Activated CD4-positive, alpha-beta T cell treated with anti-CD3 and anti-CD28 coated beads for 36 hours (primary cell): ENCODE results near the gene HIVEP3. TPM values are rescaled to one million over a fixed set of nuclear protein-coding genes. Genes with fewer than 3 reads are reported as not detected.

Experiments used
- ATAC-seq: fragments of 200-7000 bp; cut with Tn5 transposase; one replicate; pipeline ENCODE4 v1.10.0; 2021; ENCODE audit warnings: mild to moderate bottlenecking, moderate library complexity
- CTCF ChIA-PET: fragments of 350-600 bp; sonication (Branson Sonifier 250); formaldehyde crosslinking; loops from one replicate; lab custom pipeline; 2021; ENCODE audit warnings: antibody characterized with exemption; lab: Charles Lee
- POLR2A ChIA-PET: fragments of 350-600 bp; sonication (Branson Sonifier 250); formaldehyde crosslinking; loops from one replicate; lab custom pipeline; 2021; ENCODE audit warnings: antibody characterized with exemption, inconsistent platforms; lab: Charles Lee
- DNase-seq: peaks from one replicate; pipeline ENCODE4 v3.0.0-alpha.2; 2020
- H3K27ac Mint-ChIP-seq: one replicate; pipeline ENCODE4 v1.8.0; 2021; ENCODE audit warnings: mixed read lengths
- H3K27me3 Mint-ChIP-seq: one replicate; pipeline ENCODE4 v1.8.0; 2021; ENCODE audit warnings: mixed read lengths
- H3K36me3 Mint-ChIP-seq: one replicate; pipeline ENCODE4 v1.8.0; 2021; ENCODE audit warnings: low read depth, mixed read lengths
- H3K4me1 Mint-ChIP-seq: one replicate; pipeline ENCODE4 v1.8.0; 2021; ENCODE audit warnings: mixed read lengths
- H3K4me3 Mint-ChIP-seq: one replicate; pipeline ENCODE4 v1.8.0; 2021; ENCODE audit warnings: mild to moderate bottlenecking, moderate library complexity, mixed read lengths
- H3K9me3 Mint-ChIP-seq: one replicate; pipeline ENCODE4 v1.8.0; 2021; ENCODE audit warnings: low read depth, mixed read lengths
- intact Hi-C, 2 experiments: fragments of 100-400 bp; cut with DNase I in 1 of 2; cut with micrococcal nuclease in 1 of 2; formaldehyde crosslinking; loops; one replicate each; pipeline versions ENCODE4 v1.14.2 to v1.15.1; 2022 to 2024; cut with DNase I, micrococcal nuclease
- total RNA-seq, 2 experiments: library from RNA; stranded (reverse); gene quantifications; one replicate each; pipeline ENCODE4 v1.2.3, GENCODE V29; 2021

The HIVEP3 gene
- total RNA-seq, 2 experiments from 2014 or later = 29.4 to 39.6 TPM

DNA sequence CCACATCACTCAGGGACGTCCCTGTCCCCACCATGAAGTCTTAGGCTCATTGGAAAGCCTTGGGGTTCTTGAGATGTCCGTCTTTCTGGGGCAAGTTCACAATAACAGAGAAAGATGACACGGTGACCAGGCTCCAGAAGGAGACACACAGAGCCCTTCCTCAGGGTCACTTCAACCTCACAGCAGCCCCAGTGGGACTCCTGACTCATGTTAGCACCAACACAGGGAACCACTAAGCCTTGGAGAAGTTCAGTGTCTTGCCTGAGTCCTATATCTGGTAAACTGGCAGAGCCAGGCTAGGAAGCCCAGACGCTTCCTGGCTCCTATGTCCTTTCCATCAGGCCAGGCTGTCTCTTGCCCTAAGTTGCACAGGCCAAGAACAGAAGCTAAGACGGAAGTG is 199.1 kb downstream of the HIVEP3 start:
- Mint-ChIP-seq H3K27ac (no peak overlapping the region), H3K36me3 (no peaks in the 10 kb centered on the region), H3K27me3 (no peaks in the 10 kb centered on the region), H3K4me1 (peaks cover 35% of the 10 kb centered on the region), H3K9me3 (no peaks in the 10 kb centered on the region), H3K4me3 (no peak overlapping the region)
- ATAC-seq (no peak), DNase-seq (no peak)
- ChIA-PET CTCF (interaction anchor here (0.6 to 1.3 kb wide), 2 partner anchors 46 to 96 kb away, joined by 3 to 4 read pairs; no protein-coding TSS in a partner anchor), POLR2A (no interaction called here)
- intact Hi-C loops = no loop called here

DNA sequence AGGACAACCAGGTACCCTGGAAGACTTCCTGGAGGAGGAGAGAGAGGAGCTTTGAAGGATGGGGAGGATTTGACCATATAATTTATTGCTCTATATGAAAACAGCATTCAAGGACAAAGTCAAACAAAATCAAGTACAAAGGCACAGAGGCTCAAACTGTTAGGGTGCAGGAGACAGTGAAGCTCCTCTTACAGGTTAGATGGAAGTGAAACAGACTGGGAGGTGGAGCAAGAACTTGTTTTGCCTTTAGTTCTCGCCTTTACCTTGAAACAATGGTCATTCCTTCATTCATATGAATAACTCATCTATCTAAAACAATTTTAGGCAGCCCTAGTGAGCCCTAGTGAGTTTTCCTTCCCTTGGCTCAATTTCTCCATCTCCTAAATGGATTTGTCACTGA is 199.6 kb downstream of the HIVEP3 start:
- no peak for DNase-seq
- intact Hi-C loops = no loop called here
- no peak for ATAC-seq

DNA sequence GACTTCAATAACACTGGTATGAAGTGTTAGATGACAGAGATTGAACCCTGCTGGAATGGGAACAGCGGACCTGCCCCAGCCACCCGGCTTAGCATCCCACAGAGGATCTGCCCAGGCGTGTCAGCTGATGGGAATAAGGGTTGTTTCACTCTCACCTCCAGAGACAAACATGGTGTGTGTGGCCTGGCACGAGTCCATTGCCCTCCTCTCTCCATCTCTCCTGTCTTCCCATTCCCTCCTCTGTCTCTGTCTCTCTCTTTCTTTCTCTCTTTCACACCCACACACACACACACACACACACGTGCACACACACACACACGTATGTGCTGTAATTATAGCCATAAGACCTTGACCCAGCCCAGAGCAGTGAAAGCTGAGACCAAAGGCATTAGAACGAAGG is 200.2 kb downstream of the HIVEP3 start:
- Mint-ChIP-seq H3K36me3 (no peaks in the 10 kb centered on the region), H3K27me3 (no peaks in the 10 kb centered on the region), H3K9me3 (no peaks in the 10 kb centered on the region), H3K4me1 (peaks cover 35% of the 10 kb centered on the region), H3K27ac (peak overlapping the region; percentile 20), H3K4me3 (no peak overlapping the region)
- DNase-seq = no peak
- intact Hi-C loops = no loop called here
- POLR2A ChIA-PET = no interaction called here
- no peak for ATAC-seq
- CTCF ChIA-PET = interaction anchor here (0.7 to 1.0 kb wide), 2 partner anchors 9 to 59 kb away, joined by 3 read pairs; no protein-coding TSS in a partner anchor

More for the DNA sequence above, 199.6 kb downstream of the HIVEP3 start:
- no peaks in the 10 kb centered on the region for H3K9me3 Mint-ChIP-seq
- H3K27ac Mint-ChIP-seq = no peak overlapping the region
- no peaks in the 10 kb centered on the region for H3K36me3 Mint-ChIP-seq
- CTCF ChIA-PET = interaction anchor here (0.6 to 1.0 kb wide), 3 partner anchors 9 to 95 kb away, joined by 3 read pairs; no protein-coding TSS in a partner anchor
- no peak overlapping the region for H3K4me3 Mint-ChIP-seq
- peaks cover 35% of the 10 kb centered on the region for H3K4me1 Mint-ChIP-seq
- POLR2A ChIA-PET = no interaction called here
- no peaks in the 10 kb centered on the region for H3K27me3 Mint-ChIP-seq

DNA sequence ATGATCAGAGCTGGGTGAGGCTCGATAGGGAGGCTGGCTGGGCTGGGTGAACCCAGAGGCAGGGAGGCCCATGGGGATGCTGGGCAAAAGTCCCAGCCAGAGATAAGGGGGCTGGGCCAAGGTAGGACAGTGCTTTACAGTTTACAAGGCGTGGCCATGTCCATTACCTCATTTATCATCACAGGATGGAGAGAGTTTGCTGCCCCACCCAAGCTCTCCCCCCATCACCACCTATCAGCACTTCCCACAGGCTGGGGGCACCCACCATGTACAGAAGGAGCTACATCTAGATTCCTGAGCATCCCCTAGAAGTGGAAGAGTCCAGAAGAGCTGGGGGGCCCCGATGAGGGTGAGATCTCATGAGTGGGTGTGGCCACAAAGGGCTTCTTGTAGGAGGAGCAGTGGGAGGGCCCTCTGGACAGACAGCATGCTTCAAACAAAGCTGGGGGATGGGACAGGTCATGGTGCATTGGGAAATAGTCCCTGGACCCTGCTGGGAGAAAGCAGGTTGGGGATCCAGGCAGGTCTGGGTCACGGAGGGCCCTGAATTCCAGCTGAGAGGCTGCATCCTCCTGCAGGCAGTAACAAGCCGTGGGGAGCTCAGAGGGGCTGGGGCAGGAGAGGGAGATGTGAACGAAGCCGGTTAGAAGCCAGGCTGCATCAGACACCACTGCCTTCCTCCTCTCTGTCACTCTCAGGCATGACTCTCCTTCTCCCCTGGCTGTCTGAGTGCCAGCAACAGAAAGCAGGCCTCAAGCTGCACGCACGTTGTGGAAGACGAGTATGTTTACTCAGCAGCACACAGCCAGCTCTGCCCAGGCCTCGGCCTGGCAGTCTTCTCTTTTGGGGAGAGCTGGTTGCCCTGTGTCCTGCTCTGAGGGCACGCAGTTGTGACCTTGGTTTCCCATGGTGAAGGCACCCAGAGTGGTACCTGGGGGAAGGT is 202.3 kb downstream of the HIVEP3 start:
- Mint-ChIP-seq H3K27ac (no peak overlapping the region), H3K4me1 (peaks cover 28% of the 10 kb centered on the region), H3K36me3 (no peaks in the 10 kb centered on the region), H3K27me3 (no peaks in the 10 kb centered on the region), H3K9me3 (no peaks in the 10 kb centered on the region), H3K4me3 (no peak overlapping the region)
- POLR2A ChIA-PET = no interaction called here
- no peak for DNase-seq
- CTCF ChIA-PET = no interaction called here
- intact Hi-C loops = no loop called here
- ATAC-seq = no peak

DNA sequence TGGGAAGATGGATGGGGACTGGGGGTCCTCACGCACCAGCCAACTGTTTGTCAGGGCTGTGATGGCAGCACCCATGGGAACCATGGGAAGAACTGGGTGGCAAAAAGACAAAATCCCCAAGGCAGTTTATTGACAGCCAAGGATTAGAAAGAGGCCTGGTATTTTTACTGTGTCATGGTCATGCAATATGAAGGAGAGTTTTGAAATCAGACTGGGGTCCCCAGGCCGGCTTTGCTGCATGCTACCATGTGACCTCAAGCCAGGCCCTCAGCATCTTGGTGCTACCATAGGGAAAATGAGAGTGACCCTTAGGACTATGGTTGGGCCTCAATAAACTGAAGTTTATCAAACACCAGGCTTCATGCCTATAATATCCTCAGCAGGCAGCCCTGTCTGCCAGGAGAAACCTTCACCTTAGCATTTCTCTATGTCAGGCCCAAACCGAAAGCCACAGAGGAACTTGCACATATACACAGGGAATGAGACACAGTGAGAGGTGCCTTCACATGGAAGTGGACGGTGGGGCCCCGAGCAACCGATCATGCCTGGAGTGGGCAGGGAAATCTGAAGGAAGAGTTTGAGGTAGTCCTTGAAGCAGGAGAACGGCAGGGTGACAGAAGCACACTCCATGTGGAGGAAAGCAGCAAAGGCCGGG is 203.2 kb downstream of the HIVEP3 start:
- DNase-seq = no peak
- Mint-ChIP-seq H3K4me1 (peaks cover 19% of the 10 kb centered on the region), H3K36me3 (no peaks in the 10 kb centered on the region), H3K9me3 (no peaks in the 10 kb centered on the region), H3K27me3 (no peaks in the 10 kb centered on the region), H3K27ac (no peak overlapping the region), H3K4me3 (no peak overlapping the region)
- intact Hi-C loops = no loop called here
- POLR2A ChIA-PET = no interaction called here
- CTCF ChIA-PET = no interaction called here
- ATAC-seq = no peak

DNA sequence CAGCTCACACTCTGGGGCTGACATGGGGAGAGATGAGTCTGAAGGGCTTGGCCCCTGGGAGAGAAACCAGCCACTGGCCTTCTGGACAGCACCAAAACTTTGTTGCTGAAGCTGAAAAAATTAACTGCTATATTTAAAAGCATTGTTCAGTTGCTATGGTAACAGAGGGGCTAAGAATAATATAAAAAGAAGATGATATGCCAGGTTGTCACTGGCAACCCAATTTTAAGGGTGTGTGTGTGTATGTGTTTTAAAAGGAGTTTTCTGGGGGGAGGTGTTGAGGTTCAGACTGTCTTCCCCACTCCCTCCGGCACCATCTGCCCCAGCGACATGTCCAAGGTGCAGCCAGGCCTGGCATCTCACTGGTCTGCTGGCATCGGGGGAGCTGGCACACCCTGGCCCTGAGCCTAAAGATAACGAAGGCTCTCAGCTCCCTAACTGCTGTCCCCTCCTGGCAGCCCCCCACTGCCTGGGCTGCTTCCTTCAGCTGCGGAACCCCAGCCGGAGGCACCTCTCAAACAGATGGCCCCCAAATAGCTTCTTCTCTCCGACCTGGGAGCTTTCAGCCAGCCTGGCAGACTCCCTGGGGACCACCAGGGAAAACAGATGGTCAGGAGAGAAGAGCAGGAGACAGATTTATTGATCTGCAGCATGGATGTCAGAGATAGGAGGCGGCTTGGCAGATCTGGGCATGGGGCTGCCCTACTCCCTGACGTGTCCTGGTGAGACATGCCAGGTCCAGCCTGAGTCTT is 203.9 kb downstream of the HIVEP3 start:
- intact Hi-C loops = no loop called here
- POLR2A ChIA-PET = interaction anchor here (0.6 kb wide), 1 partner anchor 421 kb away, joined by 3 read pairs; no protein-coding TSS in a partner anchor
- peak overlapping the region; percentile 39 for H3K27ac Mint-ChIP-seq

DNA sequence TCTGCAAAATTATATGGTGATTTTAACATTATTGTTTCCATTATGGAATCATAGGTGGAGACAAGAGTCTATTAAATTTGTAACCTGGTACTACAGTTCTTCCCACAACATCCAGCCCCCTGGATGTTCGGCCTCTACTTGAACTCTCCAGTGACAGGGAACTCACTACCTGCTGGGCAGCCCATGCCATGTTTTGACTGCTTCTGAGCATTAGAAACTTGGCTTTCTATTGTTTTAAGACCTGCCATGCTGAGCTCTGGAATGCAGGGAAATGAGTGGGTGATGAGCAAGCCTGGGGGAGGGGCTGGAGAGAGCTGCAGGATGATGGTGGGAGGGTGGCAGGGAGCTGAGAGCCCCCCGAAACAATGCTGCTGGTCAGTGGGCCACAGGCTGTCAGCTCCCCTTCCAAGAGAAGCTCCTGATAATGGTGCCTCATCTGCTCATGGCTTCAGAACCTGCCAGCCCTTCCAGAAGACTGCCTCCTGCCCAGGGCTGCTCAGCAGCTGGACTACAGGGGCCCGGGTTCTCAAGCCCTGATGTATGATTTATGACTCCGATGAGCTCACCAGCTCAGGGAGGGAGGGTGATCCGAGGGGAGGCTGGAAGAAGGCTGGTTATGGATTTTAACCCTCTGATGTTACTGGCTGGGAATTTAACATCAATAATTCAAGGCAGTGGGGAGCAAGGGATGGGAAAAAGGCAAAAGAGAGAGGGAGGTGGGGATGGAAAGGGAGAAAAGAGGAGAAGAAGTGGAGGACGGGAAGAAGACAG is 205.0 kb downstream of the HIVEP3 start:
- no peaks in the 10 kb centered on the region for H3K9me3 Mint-ChIP-seq
- ChIA-PET POLR2A (interaction anchor here (0.6 kb wide), 1 partner anchor 422 kb away, joined by 3 read pairs; no protein-coding TSS in a partner anchor), CTCF (interaction anchor here (1.2 kb wide), 1 partner anchor 29 kb away, joined by 3 read pairs; no protein-coding TSS in a partner anchor)
- DNase-seq (no peak), ATAC-seq (no peak)
- no peaks in the 10 kb centered on the region for H3K27me3 Mint-ChIP-seq
- no peak overlapping the region for H3K4me3 Mint-ChIP-seq
- peaks cover 11% of the 10 kb centered on the region for H3K4me1 Mint-ChIP-seq
- intact Hi-C loops = no loop called here
- no peaks in the 10 kb centered on the region for H3K36me3 Mint-ChIP-seq
- H3K27ac Mint-ChIP-seq = no peak overlapping the region

More for the DNA sequence above, 203.9 kb downstream of the HIVEP3 start:
- Mint-ChIP-seq H3K27me3 (no peaks in the 10 kb centered on the region), H3K4me1 (peaks cover 15% of the 10 kb centered on the region), H3K4me3 (no peak overlapping the region), H3K36me3 (no peaks in the 10 kb centered on the region), H3K9me3 (no peaks in the 10 kb centered on the region)
- no peak for ATAC-seq
- CTCF ChIA-PET = no interaction called here
- DNase-seq = no peak

DNA sequence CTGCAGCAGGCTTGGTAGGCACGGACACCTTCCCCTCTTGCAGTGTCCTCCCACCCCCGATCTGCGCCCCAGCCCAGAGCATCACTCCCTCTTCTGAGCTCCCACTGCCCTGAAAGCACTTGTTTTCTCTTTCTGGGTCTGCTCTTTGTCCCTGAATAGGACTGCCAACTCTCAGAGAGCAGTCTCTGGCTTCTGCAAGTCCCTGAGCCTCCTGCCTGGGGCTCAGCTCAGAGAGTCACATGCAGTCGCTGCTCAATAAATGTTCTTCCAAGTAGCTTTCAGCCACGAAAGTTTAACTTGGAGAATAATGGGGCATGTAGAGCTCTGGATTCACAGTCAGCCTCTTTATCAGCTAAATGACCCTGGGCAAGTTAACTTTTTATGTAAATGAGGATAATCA is 205.6 kb downstream of the HIVEP3 start:
- Mint-ChIP-seq H3K9me3 (no peaks in the 10 kb centered on the region), H3K4me3 (no peak overlapping the region), H3K4me1 (peaks cover 11% of the 10 kb centered on the region), H3K27ac (no peak overlapping the region), H3K27me3 (no peaks in the 10 kb centered on the region), H3K36me3 (no peaks in the 10 kb centered on the region)
- ChIA-PET POLR2A (no interaction called here), CTCF (interaction anchor here (1.2 kb wide), 1 partner anchor 29 kb away, joined by 3 read pairs; no protein-coding TSS in a partner anchor)
- intact Hi-C loops = no loop called here
- DNase-seq = no peak
- no peak for ATAC-seq

DNA sequence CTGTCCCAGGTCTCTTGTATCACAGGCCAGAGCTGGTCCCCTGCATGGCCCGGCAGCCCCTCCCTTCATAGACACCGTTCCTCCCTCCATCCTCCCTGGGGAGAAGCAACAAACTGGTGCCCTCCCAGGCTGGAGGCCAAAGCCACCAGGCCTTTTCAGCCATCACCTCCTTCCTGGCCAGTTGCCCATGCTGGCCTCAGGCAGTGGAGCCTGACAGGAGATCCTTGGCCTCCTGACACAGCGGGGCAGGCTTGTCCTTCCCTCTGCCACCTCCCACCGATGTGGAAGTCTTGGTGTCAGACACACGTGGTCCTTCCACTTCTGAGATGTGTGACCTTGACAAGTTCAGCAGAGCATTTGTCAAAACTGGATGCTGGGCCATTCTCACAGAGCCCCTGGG is 206.0 kb downstream of the HIVEP3 start:
- no peaks in the 10 kb centered on the region for H3K27me3 Mint-ChIP-seq
- H3K9me3 Mint-ChIP-seq = no peaks in the 10 kb centered on the region
- H3K36me3 Mint-ChIP-seq = no peaks in the 10 kb centered on the region
- peaks cover 11% of the 10 kb centered on the region for H3K4me1 Mint-ChIP-seq
- CTCF ChIA-PET = interaction anchor here (0.7 kb wide), 1 partner anchor 1036 kb away, joined by 4 read pairs; no protein-coding TSS in a partner anchor
- DNase-seq (no peak), ATAC-seq (no peak)
- POLR2A ChIA-PET = no interaction called here
- intact Hi-C loops = no loop called here
- H3K27ac Mint-ChIP-seq = no peak overlapping the region
- H3K4me3 Mint-ChIP-seq = no peak overlapping the region

DNA sequence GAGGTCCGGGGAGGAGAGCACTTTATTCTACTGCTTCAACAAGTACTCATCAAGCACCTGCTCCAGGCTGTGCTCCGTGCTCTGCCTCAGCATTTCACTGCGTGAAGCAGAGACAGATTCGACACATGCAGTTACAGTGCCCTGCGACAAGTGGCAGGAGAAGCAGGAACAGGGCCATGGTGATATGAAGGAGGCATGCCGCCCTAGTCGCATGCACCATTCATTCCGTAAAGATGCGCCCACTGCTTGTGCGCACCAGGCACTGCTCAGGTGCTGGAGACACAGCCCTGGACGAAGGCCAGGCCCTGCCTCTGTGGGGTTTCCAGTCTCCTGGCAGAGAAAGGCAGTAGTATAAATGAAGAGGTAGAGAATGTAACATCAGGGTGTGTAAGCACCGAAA is 206.6 kb downstream of the HIVEP3 start:
- Mint-ChIP-seq H3K4me1 (peaks cover 6% of the 10 kb centered on the region), H3K36me3 (no peaks in the 10 kb centered on the region), H3K27ac (no peak overlapping the region), H3K9me3 (no peaks in the 10 kb centered on the region), H3K27me3 (no peaks in the 10 kb centered on the region), H3K4me3 (no peak overlapping the region)
- intact Hi-C loops = no loop called here
- ChIA-PET POLR2A (no interaction called here), CTCF (interaction anchor here (0.7 to 0.8 kb wide), 2 partner anchors 43 to 1036 kb away, joined by 3 to 4 read pairs; no protein-coding TSS in a partner anchor)
- DNase-seq (no peak), ATAC-seq (no peak)
